ENCODE results near the gene ANKRD10.

ANKRD10 gene

GRCh38 chr13:110914331-110915056 is 375 bp downstream of the ANKRD10 start:
- peak; percentile 50 for DNase-seq

- no peak for DNase-seq
Observed at GRCh38 chr13:110914081-110914330, 863 bp downstream of the ANKRD10 start.

- no peak for DNase-seq
Observed at GRCh38 chr13:110913322-110914080, 1.4 kb downstream of the ANKRD10 start.

GRCh38 chr13:110912651-110913051 is 2.2 kb downstream of the ANKRD10 start:
- DNase-seq, result no peak

GRCh38 chr13:110911880-110912279 is 3.0 kb downstream of the ANKRD10 start:
- DNase-seq, result no peak

DNA sequence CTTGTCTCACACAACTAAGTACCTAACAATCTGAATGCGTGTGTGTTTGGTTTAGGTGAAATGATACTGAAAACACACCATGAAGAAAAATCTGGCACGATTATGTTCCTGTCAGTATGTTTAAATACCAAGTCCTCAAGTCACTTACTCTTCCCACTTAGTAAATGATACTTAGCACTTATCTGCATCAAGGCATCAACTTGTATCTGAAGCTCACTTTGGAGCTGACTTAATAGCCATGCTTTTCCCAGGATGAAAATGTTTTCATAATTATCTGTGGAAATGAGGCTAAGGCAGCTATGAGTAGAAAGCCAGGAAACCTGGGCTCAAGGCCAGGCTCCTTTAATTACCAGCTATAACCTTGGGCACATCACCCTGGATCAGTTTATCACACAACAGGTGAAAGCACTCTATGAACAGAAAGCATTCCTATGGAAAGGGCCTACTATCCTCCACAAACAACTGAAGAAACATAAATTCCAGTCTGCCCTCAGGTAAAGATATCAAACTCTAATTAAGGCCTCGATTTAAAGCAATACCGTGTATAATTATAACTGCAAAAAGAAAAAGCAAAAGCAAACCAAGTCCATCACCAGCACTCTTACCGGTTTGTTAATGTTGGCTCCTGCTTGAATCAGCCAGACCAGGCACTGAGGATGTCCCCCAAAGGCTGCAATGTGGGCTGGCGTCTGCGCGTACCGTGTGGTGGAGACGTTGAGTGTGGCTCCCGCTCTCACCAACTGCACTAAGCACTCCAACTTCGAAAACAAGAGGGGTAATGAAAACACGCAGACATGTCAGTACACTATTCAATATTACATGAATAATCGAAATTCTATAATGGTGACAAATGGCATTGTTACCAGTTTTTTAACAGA is 4.6 kb downstream of the ANKRD10 start:
- DNase-seq, result no peak

- no peak for DNase-seq
Observed at GRCh38 chr13:110907951-110908898, 6.6 kb downstream of the ANKRD10 start.

DNA sequence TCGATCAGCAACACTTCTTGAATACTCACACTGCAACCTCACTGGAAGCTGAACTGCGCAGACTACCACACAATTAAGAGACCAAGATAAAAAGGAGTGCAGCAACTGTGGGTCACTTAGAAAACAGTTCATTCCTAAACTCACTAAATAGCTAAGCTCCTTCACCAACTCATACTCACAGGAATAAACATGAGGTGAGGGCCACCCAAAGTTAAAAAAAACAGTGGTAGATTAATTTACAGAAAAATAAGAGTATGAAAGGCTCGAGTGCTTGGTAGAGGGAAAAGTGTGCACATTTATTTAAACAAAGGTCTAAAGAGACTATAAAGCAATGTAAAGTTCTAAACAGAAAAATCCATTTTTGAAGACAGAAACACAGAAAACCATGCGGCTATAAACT is 7.6 kb downstream of the ANKRD10 start:
- DNase-seq, result no peak

DNA sequence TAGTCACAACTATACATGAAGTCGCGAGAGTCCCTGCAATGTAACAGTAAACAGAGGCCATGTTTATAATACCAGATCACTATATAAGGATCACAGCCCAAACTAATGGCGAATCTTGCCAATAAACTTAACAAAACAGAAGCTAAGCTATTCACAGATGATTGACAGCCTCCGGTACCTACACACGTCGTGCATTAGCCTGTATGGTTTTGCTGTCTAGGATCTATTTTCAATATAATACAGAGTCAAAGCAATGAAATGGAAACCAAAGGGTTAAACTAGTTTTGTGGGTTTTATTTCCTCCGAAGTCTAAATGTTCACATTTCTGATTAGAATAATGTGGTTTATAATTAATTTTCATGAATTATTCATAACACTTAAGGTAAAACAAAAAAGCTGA is 10.1 kb downstream of the ANKRD10 start:
- no peak for DNase-seq

- DNase-seq, result no peak
Observed at GRCh38 chr13:110902370-110902769, 12.5 kb downstream of the ANKRD10 start.

DNA sequence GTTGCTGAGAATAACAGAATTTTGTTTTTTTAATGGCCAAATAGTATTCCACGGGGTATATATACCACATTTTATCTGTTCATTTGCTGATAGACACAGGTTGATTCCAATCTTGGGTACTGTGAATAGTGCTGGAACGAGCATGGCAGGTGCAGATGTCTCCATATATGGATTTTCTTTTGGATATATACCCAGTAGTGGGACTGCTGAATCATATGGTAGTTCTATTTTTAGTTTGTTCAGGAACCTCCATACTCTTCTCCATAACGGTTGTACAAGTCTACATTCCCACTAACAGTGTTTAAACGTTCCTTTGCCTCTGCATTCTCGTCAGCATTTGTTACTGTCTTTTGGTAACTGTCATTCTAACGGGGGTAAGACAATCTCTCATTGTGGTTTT is 17.3 kb downstream of the ANKRD10 start:
- no peak for DNase-seq

GRCh38 chr13:110897014-110897413 is 17.9 kb downstream of the ANKRD10 start:
- no peak for DNase-seq

- DNase-seq, result no peak
Observed at GRCh38 chr13:110894086-110894485, 20.8 kb downstream of the ANKRD10 start.

DNA sequence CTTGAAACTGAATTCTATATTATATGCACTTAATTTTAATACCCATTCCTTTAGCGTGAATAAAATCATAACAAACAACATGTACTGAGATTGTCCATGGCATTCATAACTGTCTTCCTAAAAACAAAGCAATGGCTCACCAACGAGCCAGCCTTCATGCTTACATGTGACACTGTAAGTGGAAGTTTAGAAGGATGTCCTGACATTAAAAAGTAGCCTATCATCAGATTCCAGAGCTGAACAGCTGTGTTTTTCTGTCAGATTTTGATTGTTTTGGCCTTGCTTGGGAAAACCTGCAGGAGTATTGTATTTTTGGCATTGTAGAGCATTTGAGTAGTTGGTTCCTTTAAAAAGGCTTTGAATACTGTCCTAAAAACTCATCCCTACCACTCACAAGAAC is 21.3 kb downstream of the ANKRD10 start:
- DNase-seq, result no peak

GRCh38 chr13:110890279-110891165 is 24.3 kb downstream of the ANKRD10 start:
- DNase-seq, result no peak

- no peak for DNase-seq
Observed at GRCh38 chr13:110888390-110888789, 26.5 kb downstream of the ANKRD10 start.

- no peak for DNase-seq
Observed at GRCh38 chr13:110887597-110888333, 27.1 kb downstream of the ANKRD10 start.

GRCh38 chr13:110886870-110887596 is 27.8 kb downstream of the ANKRD10 start:
- no peak for DNase-seq

DNA sequence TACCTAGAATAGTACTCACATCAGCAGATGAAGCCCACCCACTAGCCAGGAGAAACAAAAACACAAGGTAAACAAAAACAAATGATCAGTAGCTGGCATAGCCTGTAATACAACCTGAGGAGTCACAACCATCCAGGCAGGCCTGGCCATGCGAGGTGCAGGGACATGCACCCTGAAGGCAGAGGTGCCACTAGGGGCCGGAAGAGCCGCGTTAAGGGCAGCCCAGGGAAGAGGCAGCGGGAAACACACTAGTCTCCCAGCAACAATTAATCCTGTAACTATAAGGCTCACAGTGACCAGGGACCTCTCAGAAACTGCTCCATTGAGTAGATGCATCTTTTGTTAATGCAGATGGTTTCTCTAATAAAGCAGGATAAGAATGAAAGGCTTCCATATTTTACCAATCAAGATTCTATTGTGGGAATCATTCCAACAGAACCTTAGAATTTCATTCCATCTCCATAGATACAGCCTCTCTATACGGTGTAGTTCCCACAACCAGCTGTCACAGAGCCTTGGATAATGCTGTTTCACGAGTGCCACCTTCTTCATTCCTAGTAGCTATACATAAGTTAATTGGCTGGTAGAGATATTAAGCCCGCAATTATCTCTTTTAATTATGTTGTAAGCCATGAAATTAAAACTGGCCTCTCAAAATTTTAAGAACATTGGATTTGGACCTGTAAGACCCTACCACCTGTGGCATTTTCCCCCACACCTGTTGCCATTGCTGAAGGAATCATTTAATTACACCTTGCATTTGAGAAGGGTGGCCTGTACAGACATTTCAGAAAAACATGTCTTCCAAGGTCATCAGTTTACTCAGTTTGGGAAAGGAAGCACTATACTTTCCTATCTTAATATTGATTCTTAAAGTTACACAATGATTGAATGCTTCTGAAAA is 28.7 kb downstream of the ANKRD10 start:
- no peak for DNase-seq
